ENCODE data around the gene COX4I1.

COX4I1 gene

GRCh38 chr16:85826686-85827247 is 27.3 kb downstream of the COX4I1 start:
- TF ChIP-seq CTCF (IDR thresholded peaks at IDR 0.05), result no peak
- Histone ChIP-seq H3K9me3 (no peaks in the 10 kb centered on the region), H3K4me1 (ENCODE audit: control insufficient read depth in 1 of 2, insufficient read depth in 1 of 2, low read depth in 1 of 2, low read length in 1 of 2) (peaks cover 9 to 11% of the 10 kb centered on the region in 2 experiments), H3K27me3 (peaks cover 92% of the 10 kb centered on the region), H3K27ac (no peak overlapping the region), H3K4me3 (ENCODE audit: low read depth in 1 of 2, low read length in 1 of 2) (no peak overlapping the region), H3K36me3 (no peaks in the 10 kb centered on the region)

GRCh38 chr16:85828166-85828565 is 28.7 kb downstream of the COX4I1 start:
- Histone ChIP-seq H3K9me3 (no peaks in the 10 kb centered on the region), H3K4me3 (ENCODE audit: low read depth in 1 of 2, low read length in 1 of 2) (no peak overlapping the region), H3K36me3 (no peaks in the 10 kb centered on the region), H3K27me3 (peaks cover 94% of the 10 kb centered on the region), H3K27ac (no peak overlapping the region), H3K4me1 (ENCODE audit: control insufficient read depth in 1 of 2, insufficient read depth in 1 of 2, low read depth in 1 of 2, low read length in 1 of 2) (peaks cover 9 to 11% of the 10 kb centered on the region in 2 experiments)
- TF ChIP-seq CTCF (IDR thresholded peaks at IDR 0.05), result no peak

GRCh38 chr16:85829171-85829719 is 29.8 kb downstream of the COX4I1 start:
- H3K36me3 ChIP-seq, result no peaks in the 10 kb centered on the region
- H3K27me3 ChIP-seq, result peaks cover 95% of the 10 kb centered on the region
- peaks cover 9 to 11% of the 10 kb centered on the region in 2 experiments for H3K4me1 ChIP-seq (ENCODE audit: control insufficient read depth in 1 of 2, insufficient read depth in 1 of 2, low read depth in 1 of 2, low read length in 1 of 2)
- no peaks in the 10 kb centered on the region for H3K9me3 ChIP-seq
- TF ChIP-seq CTCF (IDR thresholded peaks at IDR 0.05), result no peak
- no peak overlapping the region for H3K27ac ChIP-seq
- H3K4me3 ChIP-seq (ENCODE audit: low read depth in 1 of 2, low read length in 1 of 2), result no peak overlapping the region

- TF ChIP-seq CTCF (IDR thresholded peaks at IDR 0.05), result no peak
- H3K27ac ChIP-seq, result no peak overlapping the region
- no peaks in the 10 kb centered on the region for H3K36me3 ChIP-seq
- H3K9me3 ChIP-seq, result no peaks in the 10 kb centered on the region
- no peak overlapping the region for H3K4me3 ChIP-seq (ENCODE audit: low read depth in 1 of 2, low read length in 1 of 2)
- peaks cover 9 to 11% of the 10 kb centered on the region in 2 experiments for H3K4me1 ChIP-seq (ENCODE audit: control insufficient read depth in 1 of 2, insufficient read depth in 1 of 2, low read depth in 1 of 2, low read length in 1 of 2)
- peaks cover 96% of the 10 kb centered on the region for H3K27me3 ChIP-seq
Measured at GRCh38 chr16:85829751-85830445, 30.4 kb downstream of the COX4I1 start.

GRCh38 chr16:85830821-85831220 is 31.3 kb downstream of the COX4I1 start:
- H3K27me3 ChIP-seq, result peaks cover 96% of the 10 kb centered on the region
- H3K36me3 ChIP-seq, result no peaks in the 10 kb centered on the region
- TF ChIP-seq CTCF (IDR thresholded peaks at IDR 0.05), result no peak
- peaks cover 9 to 11% of the 10 kb centered on the region in 2 experiments for H3K4me1 ChIP-seq (ENCODE audit: control insufficient read depth in 1 of 2, insufficient read depth in 1 of 2, low read depth in 1 of 2, low read length in 1 of 2)
- H3K27ac ChIP-seq, result no peak overlapping the region
- H3K4me3 ChIP-seq (ENCODE audit: low read depth in 1 of 2, low read length in 1 of 2), result no peak overlapping the region
- H3K9me3 ChIP-seq, result no peaks in the 10 kb centered on the region

Measured in neutrophil (primary cell).